Measurements from ENCODE around the gene AKAP7. TPM values are rescaled to one million over a fixed set of nuclear protein-coding genes. Genes with fewer than 3 reads are reported as not detected.
"Not testable (repeated sequence)": the region's sequence is repeated elsewhere in the genome, so short reads cannot be mapped to it uniquely, and the experiment has no call there.

AKAP7 gene
- polyA plus RNA-seq (ENCODE audit: insufficient read length in 12 of 12) = 10 to 100 TPM in 11 of 12 donors, not detected in 1; 12.6 to 46.6 (median 15.2) TPM
- long read RNA-seq, donor 1, transcript AKAP7-202 (2 exons, 2,461 nt) = minor isoform, 22 of 61 reads
- long read RNA-seq, donor 1, transcript AKAP7-205 (3 exons, 670 nt) = major isoform, 38 of 61 reads
- long read RNA-seq, donor 1, partial matches to known transcripts = 0 of 61 reads
- long read RNA-seq, donor 1, other reads (novel, unspliced or antisense) = 0 of 61 reads
- long read RNA-seq, donor 2, partial matches to known transcripts = 0 of 9 reads
- long read RNA-seq, donor 2, other reads (novel, unspliced or antisense) = 5 of 9 reads
- long read RNA-seq, donor 3, partial matches to known transcripts = 0 of 2 reads
- long read RNA-seq, donor 3, other reads (novel, unspliced or antisense) = 0 of 2 reads
- long read RNA-seq, donor 4 = 0 reads
- long read RNA-seq, donor 5, partial matches to known transcripts = 0 of 5 reads
- long read RNA-seq, donor 5, other reads (novel, unspliced or antisense) = 0 of 5 reads
- long read RNA-seq, donor 6, partial matches to known transcripts = 6 of 7 reads
- long read RNA-seq, donor 6, other reads (novel, unspliced or antisense) = 0 of 7 reads
- long read RNA-seq, donor 7, partial matches to known transcripts = 0 of 2 reads
- long read RNA-seq, donor 7, other reads (novel, unspliced or antisense) = 0 of 2 reads
- long read RNA-seq, donor 8, partial matches to known transcripts = 10 of 14 reads
- long read RNA-seq, donor 8, other reads (novel, unspliced or antisense) = 0 of 14 reads
- long read RNA-seq, donor 9, partial matches to known transcripts = 6 of 9 reads
- long read RNA-seq, donor 9, other reads (novel, unspliced or antisense) = 0 of 9 reads
- long read RNA-seq, donor 10, partial matches to known transcripts = 10 of 12 reads
- long read RNA-seq, donor 10, other reads (novel, unspliced or antisense) = 0 of 12 reads
- long read RNA-seq, donor 11, partial matches to known transcripts = 0 of 3 reads
- long read RNA-seq, donor 11, other reads (novel, unspliced or antisense) = 0 of 3 reads

DNA sequence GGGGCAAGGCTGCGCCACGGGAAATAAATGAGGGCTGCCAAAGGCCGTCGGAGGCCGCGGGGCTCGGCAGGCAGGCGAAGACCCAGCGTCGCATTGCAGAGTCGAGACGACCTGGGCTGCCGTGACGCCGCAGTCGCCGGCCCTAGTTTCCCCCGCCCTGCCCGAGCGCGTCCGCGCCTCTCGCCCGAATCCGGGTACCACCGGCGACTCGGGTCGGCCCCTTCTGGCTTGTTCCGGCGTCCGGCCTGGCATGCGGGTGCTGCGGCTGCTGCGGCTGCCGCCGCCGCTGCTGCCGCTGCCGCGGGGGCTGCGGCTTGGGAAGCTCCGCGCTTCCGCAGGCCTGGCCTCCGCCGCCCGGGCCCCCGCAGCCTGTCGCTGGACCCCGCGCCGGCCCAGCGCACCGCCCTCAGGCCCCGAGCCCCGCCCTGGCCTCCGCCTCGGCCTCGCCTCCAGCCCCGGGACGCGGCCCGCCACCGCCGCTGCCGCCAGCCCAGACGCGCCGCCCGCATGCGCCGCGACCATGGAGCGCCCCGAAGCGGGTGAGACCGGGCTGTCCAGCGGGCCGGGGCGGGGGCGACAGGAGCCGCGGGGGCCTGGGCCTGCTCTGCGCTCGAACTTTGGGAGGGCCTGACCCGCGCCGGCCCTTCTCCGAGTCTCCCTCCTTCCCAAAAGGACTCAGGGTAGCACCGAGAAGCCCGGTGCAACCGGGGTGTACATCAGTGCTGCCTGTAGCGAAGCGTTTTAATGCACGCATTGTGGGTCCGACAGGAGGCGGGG is at the start of gene AKAP7:
Gene AKAP7 (plus strand): TSS at position 224 of the 777 bp plus-strand sequence. CDS start 297 bp downstream, at position 521.
- peak; percentile 71 for DNase-seq

GRCh38 chr6:131090339-131090738 is 44.9 kb upstream of the AKAP7 start:
- DNase-seq = not testable (repeated sequence)

- not testable (repeated sequence) for DNase-seq
Observed at GRCh38 chr6:131091944-131092343, 43.3 kb upstream of the AKAP7 start.

- DNase-seq = no peak
Observed at GRCh38 chr6:131093334-131093733, 41.9 kb upstream of the AKAP7 start.

DNA sequence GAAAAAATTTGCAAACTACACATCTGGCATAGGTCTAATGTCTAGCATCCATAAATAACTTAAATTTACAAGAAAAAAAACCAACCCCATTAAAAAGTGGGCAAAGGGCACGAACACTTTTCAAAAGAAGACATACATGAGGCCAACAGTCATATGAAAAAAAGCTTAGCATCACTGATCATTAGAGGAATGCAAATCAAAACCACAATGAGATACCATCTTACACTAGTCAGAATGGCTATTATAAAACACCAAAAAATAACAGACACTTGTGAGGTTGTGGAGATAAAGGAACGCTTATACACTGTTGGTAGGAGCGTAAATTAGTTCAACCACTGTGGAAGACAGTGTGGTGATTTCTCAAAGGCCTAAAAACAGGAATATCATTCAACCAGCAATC is 38.5 kb upstream of the AKAP7 start:
- DNase-seq = no peak

- DNase-seq = no peak
Observed at GRCh38 chr6:131101911-131102680, 33.2 kb upstream of the AKAP7 start.

- DNase-seq = no peak
Observed at GRCh38 chr6:131103296-131103695, 32.0 kb upstream of the AKAP7 start.

GRCh38 chr6:131103901-131104300 is 31.4 kb upstream of the AKAP7 start:
- DNase-seq = no peak

GRCh38 chr6:131107151-131107550 is 28.1 kb upstream of the AKAP7 start:
- DNase-seq = no peak

- no peak for DNase-seq
Observed at GRCh38 chr6:131112249-131112648, 23.0 kb upstream of the AKAP7 start.

DNA sequence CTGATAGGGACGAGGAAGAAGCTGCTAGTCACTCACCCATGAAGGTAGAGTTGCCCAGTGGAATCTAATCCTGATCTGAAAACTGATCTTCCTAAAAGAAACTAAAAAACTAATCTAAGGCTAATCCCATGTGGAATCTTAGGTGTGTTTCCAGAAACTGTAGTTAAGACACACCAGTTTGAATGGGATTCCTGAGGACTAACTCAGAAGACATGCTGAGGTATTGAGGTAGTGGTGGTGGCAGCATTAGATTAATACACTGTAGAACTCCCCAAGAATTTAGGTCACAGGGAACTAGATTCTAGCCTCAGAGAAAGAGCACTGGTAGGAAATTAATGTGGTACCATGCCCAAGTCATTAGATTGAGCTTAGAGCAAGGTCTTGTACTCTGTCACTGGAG is 19.6 kb upstream of the AKAP7 start:
- no peak for DNase-seq

DNA sequence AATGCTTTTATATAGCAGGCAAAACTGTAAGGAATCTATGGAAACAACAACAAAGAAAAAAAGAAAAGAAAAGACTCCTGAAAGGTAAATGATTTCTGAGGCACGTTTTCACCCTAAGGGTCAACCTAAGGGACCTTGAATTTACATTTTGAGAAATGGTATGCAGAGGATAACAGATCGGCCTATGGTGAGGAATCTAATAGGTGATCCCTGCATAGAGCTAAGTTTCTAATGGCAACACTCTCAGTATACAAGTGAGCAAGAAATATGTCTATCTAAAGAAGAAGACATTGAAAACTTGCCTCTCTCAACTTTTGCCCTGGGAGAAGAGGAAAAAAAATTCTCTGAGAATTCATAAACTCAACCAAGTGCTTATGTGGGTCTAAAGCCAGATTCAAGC is 18.9 kb upstream of the AKAP7 start:
- no peak for DNase-seq

GRCh38 chr6:131116755-131117360 is 18.4 kb upstream of the AKAP7 start:
- DNase-seq = peak; percentile 29

DNA sequence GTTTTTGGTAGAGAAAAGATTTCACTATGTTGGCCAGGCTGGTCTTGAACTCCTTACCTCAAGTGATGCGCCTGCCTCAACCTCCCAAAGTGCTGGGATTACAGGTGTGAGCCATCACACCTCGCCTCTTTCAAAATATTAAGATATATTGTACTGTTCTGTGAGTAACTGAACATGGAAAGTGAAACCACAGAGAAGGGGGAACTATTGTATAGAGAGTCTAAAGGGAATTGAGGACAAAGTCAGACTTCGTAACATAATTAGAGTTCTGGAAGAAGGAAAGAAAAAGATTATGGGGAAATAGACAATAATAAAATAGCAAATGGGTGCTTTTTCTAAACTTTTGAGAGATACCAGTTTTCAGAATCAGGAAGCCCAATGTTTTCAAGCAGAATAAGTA is 17.4 kb upstream of the AKAP7 start:
- DNase-seq = no peak

- no peak for DNase-seq
Observed at GRCh38 chr6:131122007-131122406, 13.3 kb upstream of the AKAP7 start.

- DNase-seq = no peak
Observed at GRCh38 chr6:131122516-131122915, 12.8 kb upstream of the AKAP7 start.

- no peak for DNase-seq
Observed at GRCh38 chr6:131124336-131125071, 10.8 kb upstream of the AKAP7 start.

DNA sequence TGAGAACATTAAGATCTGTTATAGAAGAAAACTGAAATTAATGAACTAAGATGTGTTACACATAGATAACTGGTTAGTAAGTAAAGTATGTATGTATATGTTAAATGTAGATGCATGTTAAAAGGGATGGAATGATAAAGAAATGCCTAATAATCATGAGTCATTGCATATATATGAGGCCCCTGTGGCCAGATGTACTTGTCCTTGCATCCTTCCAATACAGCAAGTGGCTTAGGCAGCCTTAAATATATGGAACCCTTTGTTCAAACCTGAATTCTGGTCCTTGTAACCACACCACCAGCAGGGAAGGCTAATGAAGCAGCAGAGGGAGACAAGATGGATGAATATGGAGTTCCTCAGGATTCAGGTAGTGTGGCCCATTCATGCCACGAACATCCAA is 9.8 kb upstream of the AKAP7 start:
- DNase-seq = no peak

DNA sequence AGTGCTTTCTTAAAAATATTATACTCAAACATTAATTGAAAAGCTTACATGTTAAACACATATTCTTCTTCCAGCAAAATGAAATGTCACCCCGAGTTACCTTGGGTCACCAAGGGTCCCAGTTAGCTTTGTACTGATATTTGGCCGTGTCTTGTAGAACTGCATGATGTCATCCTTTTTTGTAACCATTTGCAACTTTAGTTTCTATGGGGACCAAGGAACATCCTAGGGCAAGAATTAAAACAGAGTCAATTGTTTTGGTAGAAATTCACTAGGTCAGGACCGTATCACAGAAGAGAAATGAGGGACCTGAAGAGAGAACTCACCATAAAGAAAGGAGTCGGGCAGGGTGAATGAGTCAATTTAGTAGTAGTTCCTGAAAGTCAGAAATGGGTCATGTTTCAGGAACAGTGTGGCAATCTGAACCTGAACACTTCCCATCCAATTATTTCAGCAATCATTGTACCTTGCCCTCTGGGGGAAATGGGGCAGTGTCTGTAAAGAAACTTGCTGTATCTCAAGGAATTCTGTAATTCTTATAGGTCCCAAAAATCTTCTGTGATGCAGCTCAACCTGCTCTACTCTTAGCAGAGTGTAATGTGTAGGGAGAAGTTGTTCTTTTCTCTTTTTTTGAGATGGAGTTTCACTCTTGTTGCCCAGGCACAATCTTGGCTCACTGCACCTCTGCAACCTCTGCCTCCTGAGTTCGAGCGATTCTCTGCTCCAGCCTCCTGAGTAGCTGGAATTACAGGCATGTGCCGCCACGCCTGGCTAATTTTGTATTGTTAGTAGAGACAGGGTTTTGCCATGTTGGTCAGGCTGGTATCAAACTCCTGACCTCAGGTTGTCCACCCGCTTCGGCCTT is 5.3 kb upstream of the AKAP7 start:
- no peak for DNase-seq
